ENCODE results near the gene CAMK4. TPM values are rescaled to one million over a fixed set of nuclear protein-coding genes. Genes with fewer than 3 reads are reported as not detected.

CAMK4 gene
- total RNA-seq, 1 donor from 2014 or later: 5.0 TPM

- DNase-seq (ENCODE audit: low spot score): peak; percentile 75
- no peak overlapping the region for H2AFZ ChIP-seq (replicated peaks)
- H3K4me1 ChIP-seq: peaks cover 4% of the 10 kb centered on the region
- H3K36me3 ChIP-seq: no peaks in the 10 kb centered on the region
- H3K9me3 Mint-ChIP-seq: no peaks in the 10 kb centered on the region
- no peaks in the 10 kb centered on the region for H3K9me3 ChIP-seq (ENCODE audit: low read depth)
- no peak overlapping the region for H3K4me3 Mint-ChIP-seq
- no peak overlapping the region for H3K4me3 ChIP-seq
- no peaks in the 10 kb centered on the region for H3K79me2 ChIP-seq (ENCODE audit: low read depth)
- no peak overlapping the region for H3K4me2 ChIP-seq
- peaks cover 17% of the 10 kb centered on the region for H3K4me1 Mint-ChIP-seq
- no peak overlapping the region for H3K9ac ChIP-seq
- no peaks in the 10 kb centered on the region for H4K20me1 ChIP-seq (ENCODE audit: low read depth)
- H3K27me3 ChIP-seq: peaks cover 21% of the 10 kb centered on the region
- no peak overlapping the region for H3K27ac Mint-ChIP-seq
- H3K36me3 Mint-ChIP-seq: no peaks in the 10 kb centered on the region
- no peaks in the 10 kb centered on the region for H3F3A ChIP-seq (ENCODE audit: low read depth)
- H3K27me3 Mint-ChIP-seq (ENCODE audit: insufficient read depth, low read depth): peaks cover 5% of the 10 kb centered on the region
- H3K27ac ChIP-seq: no peak overlapping the region
- peak; percentile 77 for TF ChIP-seq EZH2phosphoT487 (IDR thresholded peaks at IDR 0.05)
- TF ChIP-seq EZH2 (IDR thresholded peaks at IDR 0.05): no peak
- TF ChIP-seq CTCF (IDR thresholded peaks at IDR 0.05): no peak
Measured at GRCh38 chr5:111308951-111309350, 84.8 kb downstream of the CAMK4 start.

- no peaks in the 10 kb centered on the region for H3K36me3 ChIP-seq
- peaks cover 4% of the 10 kb centered on the region for H3K4me1 ChIP-seq
- no peaks in the 10 kb centered on the region for H3F3A ChIP-seq (ENCODE audit: low read depth)
- no peak overlapping the region for H3K4me3 Mint-ChIP-seq
- H3K9me3 ChIP-seq (ENCODE audit: low read depth): no peaks in the 10 kb centered on the region
- H3K9me3 Mint-ChIP-seq: no peaks in the 10 kb centered on the region
- no peak for DNase-seq (ENCODE audit: low spot score)
- no peaks in the 10 kb centered on the region for H4K20me1 ChIP-seq (ENCODE audit: low read depth)
- no peak overlapping the region for H3K9ac ChIP-seq
- H3K4me3 ChIP-seq: no peak overlapping the region
- peaks cover 5% of the 10 kb centered on the region for H3K27me3 Mint-ChIP-seq (ENCODE audit: insufficient read depth, low read depth)
- H3K79me2 ChIP-seq (ENCODE audit: low read depth): no peaks in the 10 kb centered on the region
- no peak overlapping the region for H3K4me2 ChIP-seq
- no peak overlapping the region for H2AFZ ChIP-seq (replicated peaks)
- H3K27ac ChIP-seq: no peak overlapping the region
- TF ChIP-seq EZH2phosphoT487 (IDR thresholded peaks at IDR 0.05) (no peak), EZH2 (IDR thresholded peaks at IDR 0.05) (no peak), CTCF (IDR thresholded peaks at IDR 0.05) (no peak)
- no peaks in the 10 kb centered on the region for H3K36me3 Mint-ChIP-seq
- peaks cover 21% of the 10 kb centered on the region for H3K27me3 ChIP-seq
- no peak overlapping the region for H3K27ac Mint-ChIP-seq
- H3K4me1 Mint-ChIP-seq: peaks cover 17% of the 10 kb centered on the region
Measured at GRCh38 chr5:111309384-111309783, 85.2 kb downstream of the CAMK4 start.

GRCh38 chr5:111310711-111311620 lies 86.8 kb downstream of the CAMK4 start:
- Mint-ChIP-seq H3K36me3 (no peaks in the 10 kb centered on the region), H3K9me3 (no peaks in the 10 kb centered on the region), H3K27ac (no peak overlapping the region), H3K4me3 (no peak overlapping the region), H3K27me3 (ENCODE audit: insufficient read depth, low read depth) (peaks cover 5% of the 10 kb centered on the region), H3K4me1 (peaks cover 17% of the 10 kb centered on the region)
- Histone ChIP-seq H3F3A (ENCODE audit: low read depth) (no peaks in the 10 kb centered on the region), H3K79me2 (ENCODE audit: low read depth) (no peaks in the 10 kb centered on the region), H3K9me3 (ENCODE audit: low read depth) (no peaks in the 10 kb centered on the region), H3K36me3 (no peaks in the 10 kb centered on the region), H3K9ac (no peak overlapping the region), H4K20me1 (ENCODE audit: low read depth) (no peaks in the 10 kb centered on the region), H2AFZ (replicated peaks) (no peak overlapping the region), H3K4me3 (no peak overlapping the region), H3K27me3 (peaks cover 21% of the 10 kb centered on the region), H3K4me2 (no peak overlapping the region), H3K27ac (no peak overlapping the region), H3K4me1 (peaks cover 5% of the 10 kb centered on the region)
- TF ChIP-seq EZH2 (IDR thresholded peaks at IDR 0.05) (no peak), CTCF (IDR thresholded peaks at IDR 0.05) (no peak), EZH2phosphoT487 (IDR thresholded peaks at IDR 0.05) (no peak)
- DNase-seq (ENCODE audit: low spot score): no peak
